Pericardium fibroblast (primary cell): ENCODE data around the gene SHLD2. TPM values are rescaled to one million over a fixed set of nuclear protein-coding genes. Genes with fewer than 3 reads are reported as not detected.

ENCODE experiments used
- total RNA-seq: library from RNA; depleted of rRNA; stranded (reverse); fragments of >200 nt; gene quantifications from 2 replicates; pipeline ENCODE4 v1.2.3, GENCODE V29; 2015

SHLD2 gene, protein sequence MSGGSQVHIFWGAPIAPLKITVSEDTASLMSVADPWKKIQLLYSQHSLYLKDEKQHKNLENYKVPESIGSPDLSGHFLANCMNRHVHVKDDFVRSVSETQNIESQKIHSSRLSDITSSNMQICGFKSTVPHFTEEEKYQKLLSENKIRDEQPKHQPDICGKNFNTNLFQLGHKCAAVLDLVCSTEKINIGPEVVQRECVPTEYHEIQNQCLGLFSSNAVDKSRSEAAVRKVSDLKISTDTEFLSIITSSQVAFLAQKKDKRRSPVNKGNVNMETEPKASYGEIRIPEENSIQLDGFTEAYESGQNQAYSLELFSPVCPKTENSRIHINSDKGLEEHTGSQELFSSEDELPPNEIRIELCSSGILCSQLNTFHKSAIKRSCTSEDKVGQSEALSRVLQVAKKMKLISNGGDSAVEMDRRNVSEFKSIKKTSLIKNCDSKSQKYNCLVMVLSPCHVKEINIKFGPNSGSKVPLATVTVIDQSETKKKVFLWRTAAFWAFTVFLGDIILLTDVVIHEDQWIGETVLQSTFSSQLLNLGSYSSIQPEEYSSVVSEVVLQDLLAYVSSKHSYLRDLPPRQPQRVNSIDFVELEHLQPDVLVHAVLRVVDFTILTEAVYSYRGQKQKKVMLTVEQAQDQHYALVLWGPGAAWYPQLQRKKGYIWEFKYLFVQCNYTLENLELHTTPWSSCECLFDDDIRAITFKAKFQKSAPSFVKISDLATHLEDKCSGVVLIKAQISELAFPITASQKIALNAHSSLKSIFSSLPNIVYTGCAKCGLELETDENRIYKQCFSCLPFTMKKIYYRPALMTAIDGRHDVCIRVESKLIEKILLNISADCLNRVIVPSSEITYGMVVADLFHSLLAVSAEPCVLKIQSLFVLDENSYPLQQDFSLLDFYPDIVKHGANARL
- total RNA-seq, result 13.9 and 27.3 TPM in 2 replicates

DNA sequence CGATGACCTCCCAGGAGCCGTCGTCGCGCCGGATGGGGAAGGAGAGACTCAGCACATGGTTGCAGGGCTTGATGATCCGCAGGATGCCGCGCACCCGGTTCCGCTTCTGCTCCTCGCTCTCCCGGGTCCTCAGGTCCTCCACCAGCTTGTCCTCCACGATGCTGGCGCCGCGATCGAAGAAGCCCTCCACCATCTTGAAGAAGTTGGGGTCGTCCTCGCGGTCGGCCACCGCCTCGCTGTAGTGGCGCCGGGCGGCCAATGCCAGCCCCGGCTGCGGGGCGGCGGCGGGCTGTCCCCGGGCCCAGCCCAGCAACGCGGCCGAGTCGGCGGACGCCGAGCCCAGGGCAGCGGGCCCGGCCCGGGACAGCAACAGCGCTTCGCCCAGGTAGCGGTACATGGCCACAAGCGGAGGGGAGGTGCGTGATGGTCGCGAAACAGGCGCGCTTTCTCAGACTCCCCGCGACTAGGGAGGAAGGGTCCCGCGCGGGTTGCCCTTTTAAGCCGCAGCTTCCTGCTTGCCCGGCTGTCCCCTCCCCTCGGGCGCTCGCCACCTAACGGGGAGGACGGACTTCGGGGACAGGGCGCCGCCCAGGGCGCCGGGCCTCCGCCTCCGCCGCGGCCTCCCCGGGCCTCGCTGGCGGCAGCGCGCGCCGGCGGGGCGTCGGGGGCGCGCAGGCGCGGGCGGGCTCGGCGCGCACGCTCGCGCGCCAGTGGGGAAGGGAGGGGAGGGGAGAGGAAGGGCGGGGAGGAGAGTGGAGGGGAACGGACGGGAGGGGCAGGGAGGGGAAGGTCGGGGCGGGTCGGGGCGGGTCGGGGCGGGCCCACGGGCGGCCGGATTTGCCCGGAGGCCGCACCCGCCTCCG lies at the start of gene SHLD2, which contains the start of gene GLUD1:
TSS of gene SHLD2 (plus strand) at position 834 of the 863 bp plus-strand sequence. CDS start 56,149 bp downstream, outside the sequence.
TSS of gene GLUD1 (minus strand) at position 471 of the 863 bp plus-strand sequence. CDS start at position 397, 74 bp downstream.

DNA sequence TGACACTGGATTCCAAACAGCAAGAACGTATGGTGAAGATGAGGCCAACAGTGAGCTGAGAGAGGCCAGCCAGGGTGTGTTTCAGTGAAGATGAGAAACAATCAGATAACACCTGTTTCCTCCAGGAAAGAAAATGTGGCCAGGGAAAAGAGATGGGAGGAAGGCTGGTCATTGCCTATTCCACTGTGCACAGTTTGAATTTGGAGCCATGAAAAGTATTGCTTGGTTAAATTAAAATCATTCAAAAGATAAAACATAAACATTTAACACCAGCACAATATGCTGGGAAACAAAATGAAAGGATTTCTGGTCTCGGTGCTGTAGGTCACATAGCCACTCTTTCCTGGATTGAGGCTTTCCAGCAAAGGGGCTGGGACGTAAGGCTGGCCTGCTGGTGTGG lies 130.1 kb downstream of the SHLD2 start, which contains the start of gene NUTM2A:
TSS of gene NUTM2A (plus strand) at position 301 of the 400 bp plus-strand sequence. CDS start 383 bp downstream, outside the sequence.

Other genes with a start within 250 kb of the SHLD2 start
- 0.70 and 3.6 TPM in 2 replicates for gene MMRN2, start 137.6 kb upstream of the SHLD2 start, total RNA-seq
- gene SNCG, start 136.6 kb upstream of the SHLD2 start, total RNA-seq, result 8.6 and 16.2 TPM in 2 replicates
- gene ADIRF, start 126.7 kb upstream of the SHLD2 start, total RNA-seq, result 1.1 and 6.7 TPM in 2 replicates
- gene FAM25A, start 74.9 kb upstream of the SHLD2 start, total RNA-seq, result not detected in 2 replicates
- gene GLUD1, start 363 bp upstream of the SHLD2 start, total RNA-seq, result 125 and 152 TPM in 2 replicates
- 0.34 and 3.4 TPM in 2 replicates for gene NUTM2A, start 130.2 kb downstream of the SHLD2 start, total RNA-seq